ENCODE measurements around the gene GFI1B.

The GFI1B gene

GRCh38 chr9:133002147-133003070, 23.9 kb downstream of the GFI1B start:
- Histone ChIP-seq H3F3A (ENCODE audit: low read depth) (peaks cover 32% of the 10 kb centered on the region), H3K36me3 (ENCODE audit: insufficient read depth, low read length) (no peaks in the 10 kb centered on the region), H4K20me1 (ENCODE audit: insufficient read depth, low read length, poor library complexity, severe bottlenecking) (no peaks in the 10 kb centered on the region), H2AFZ (ENCODE audit: low read length) (no peak overlapping the region), H3K4me2 (ENCODE audit: low read depth, low read length, poor library complexity, severe bottlenecking) (peak overlapping the region; percentile 79), H3K4me3 (ENCODE audit: low read length, poor library complexity, severe bottlenecking) (peak overlapping the region; percentile 61), H3K27me3 (ENCODE audit: insufficient read depth, low read length, poor library complexity, severe bottlenecking) (no peaks in the 10 kb centered on the region), H3K79me2 (ENCODE audit: insufficient read depth, low read length) (peaks cover 4% of the 10 kb centered on the region; the same call in 1 of the 2 replicates), H3K4me1 (ENCODE audit: insufficient read depth, low read length, poor library complexity, severe bottlenecking) (peaks cover 84% of the 10 kb centered on the region), H3K9me3 (ENCODE audit: insufficient read depth, low read depth, low read length) (no peaks in the 10 kb centered on the region), H3K9ac (ENCODE audit: low read depth, low read length, poor library complexity, severe bottlenecking) (peak overlapping the region; percentile 92), H3K9me2 (replicated peaks; ENCODE audit: low read depth, low read length) (no peaks in the 10 kb centered on the region)
- TF ChIP-seq EZH2phosphoT487 (IDR thresholded peaks at IDR 0.05; ENCODE audit: borderline replicate concordance) (no peak), CTCF (conservative IDR thresholded peaks at IDR 0.05; ENCODE audit: low read length) (no peak)

- Histone ChIP-seq H3K4me3 (ENCODE audit: low read length, poor library complexity, severe bottlenecking) (peak overlapping the region; percentile 61), H3K9ac (ENCODE audit: low read depth, low read length, poor library complexity, severe bottlenecking) (peak overlapping the region; percentile 92)
Measured at GRCh38 chr9:133003071-133003461, 24.6 kb downstream of the GFI1B start.

GRCh38 chr9:133003671-133004090, 25.2 kb downstream of the GFI1B start:
- H3K9me3 ChIP-seq (ENCODE audit: insufficient read depth, low read depth, low read length): no peaks in the 10 kb centered on the region
- peak overlapping the region; percentile 79 for H3K4me2 ChIP-seq (ENCODE audit: low read depth, low read length, poor library complexity, severe bottlenecking)
- H3K4me3 ChIP-seq (ENCODE audit: low read length, poor library complexity, severe bottlenecking): peak overlapping the region; percentile 61
- H3K36me3 ChIP-seq (ENCODE audit: insufficient read depth, low read length): no peaks in the 10 kb centered on the region
- peaks cover 76% of the 10 kb centered on the region for H3K4me1 ChIP-seq (ENCODE audit: insufficient read depth, low read length, poor library complexity, severe bottlenecking)
- H3K9me2 ChIP-seq (replicated peaks; ENCODE audit: low read depth, low read length): no peaks in the 10 kb centered on the region
- peak overlapping the region; percentile 92 for H3K9ac ChIP-seq (ENCODE audit: low read depth, low read length, poor library complexity, severe bottlenecking)
- no peaks in the 10 kb centered on the region for H3K27me3 ChIP-seq (ENCODE audit: insufficient read depth, low read length, poor library complexity, severe bottlenecking)
- TF ChIP-seq EZH2phosphoT487 (IDR thresholded peaks at IDR 0.05; ENCODE audit: borderline replicate concordance) (no peak), CTCF (conservative IDR thresholded peaks at IDR 0.05; ENCODE audit: low read length) (no peak)
- H4K20me1 ChIP-seq (ENCODE audit: insufficient read depth, low read length, poor library complexity, severe bottlenecking): no peaks in the 10 kb centered on the region
- peaks cover 32% of the 10 kb centered on the region for H3F3A ChIP-seq (ENCODE audit: low read depth)
- H3K79me2 ChIP-seq (ENCODE audit: insufficient read depth, low read length): peaks cover 4% of the 10 kb centered on the region; the same call in 1 of the 2 replicates
- no peak overlapping the region for H2AFZ ChIP-seq (ENCODE audit: low read length)

More at GRCh38 chr9:133003071-133003461, 24.6 kb downstream of the GFI1B start:
- Histone ChIP-seq H3K4me1 (ENCODE audit: insufficient read depth, low read length, poor library complexity, severe bottlenecking) (peaks cover 80% of the 10 kb centered on the region), H3K9me2 (replicated peaks; ENCODE audit: low read depth, low read length) (no peaks in the 10 kb centered on the region), H3K4me2 (ENCODE audit: low read depth, low read length, poor library complexity, severe bottlenecking) (peak overlapping the region; percentile 79), H3F3A (ENCODE audit: low read depth) (peaks cover 32% of the 10 kb centered on the region), H3K9me3 (ENCODE audit: insufficient read depth, low read depth, low read length) (no peaks in the 10 kb centered on the region), H3K79me2 (ENCODE audit: insufficient read depth, low read length) (peaks cover 4% of the 10 kb centered on the region; the same call in 1 of the 2 replicates), H3K36me3 (ENCODE audit: insufficient read depth, low read length) (no peaks in the 10 kb centered on the region), H3K27me3 (ENCODE audit: insufficient read depth, low read length, poor library complexity, severe bottlenecking) (no peaks in the 10 kb centered on the region), H4K20me1 (ENCODE audit: insufficient read depth, low read length, poor library complexity, severe bottlenecking) (no peaks in the 10 kb centered on the region), H2AFZ (ENCODE audit: low read length) (no peak overlapping the region)
- no peak for TF ChIP-seq CTCF (conservative IDR thresholded peaks at IDR 0.05; ENCODE audit: low read length)
- no peak for TF ChIP-seq EZH2phosphoT487 (IDR thresholded peaks at IDR 0.05; ENCODE audit: borderline replicate concordance)

Data from Loucy (cell line).